GM12892 (cell line): Measurements from ENCODE around the gene GJA3.

Experiments used
- POLR2A ChIP-seq: IDR thresholded peaks from 2 replicates; pipeline ENCODE4 v1.6.1; 2011; ENCODE audit warnings: low read depth, low read length, control low read depth
- POLR2AphosphoS5 ChIP-seq: IDR thresholded peaks from 2 replicates; pipeline ENCODE4 v1.6.1; 2011; ENCODE audit warnings: low read depth, low read length, control low read depth

- TF ChIP-seq POLR2AphosphoS5 (no peak), POLR2A (no peak)
These were observed 45.3 kb upstream of the GJA3 start for GRCh38 chr13:20206065-20206697.
